CD14-positive monocyte (primary cell): ENCODE measurements around the gene DOK6. TPM values are rescaled to one million over a fixed set of nuclear protein-coding genes. Genes with fewer than 3 reads are reported as not detected.

Source experiments
- DNase-seq, 3 donors: peaks; one replicate each; pipeline ENCODE4 v3.0.0-alpha.2; 2011 to 2022
- H2AFZ ChIP-seq: 2 replicates; pipeline ENCODE4 v1.6.0; 2012; ENCODE audit warnings: mild to moderate bottlenecking, low read depth, low read length, inconsistent platforms; ENCODE audit not compliant: insufficient read depth, poor library complexity, severe bottlenecking
- H3K27ac ChIP-seq, 2 donors: 1 replicate in 1 of 2; 2 replicates in 1 of 2; pipeline ENCODE4 v1.5.1; 2012 to 2013; ENCODE audit warnings: low read length in 2 of 2, control low read depth in 1 of 2, inconsistent platforms in 1 of 2, low read depth in 1 of 2, mild to moderate bottlenecking in 1 of 2
- H3K27me3 ChIP-seq, 2 donors: one replicate each; pipeline versions ENCODE4 v1.6.0 to v1.6.1; 2011 to 2013; ENCODE audit warnings: low read length in 2 of 2; ENCODE audit not compliant: control insufficient read depth in 2 of 2, insufficient read depth in 2 of 2
- H3K36me3 ChIP-seq, 2 donors: replicated peaks in 1 of 2; 1 replicate in 1 of 2; 2 replicates in 1 of 2; pipeline versions ENCODE4 v1.5.1 to v1.6.1; 2012 to 2013; ENCODE audit warnings: low read length in 2 of 2, control low read depth in 1 of 2, inconsistent platforms in 1 of 2, mild to moderate bottlenecking in 1 of 2; ENCODE audit not compliant: insufficient read depth in 2 of 2, control insufficient read depth in 1 of 2
- H3K4me1 ChIP-seq, 2 donors: 1 replicate in 1 of 2; 2 replicates in 1 of 2; pipeline versions ENCODE4 v1.5.1 to v1.6.1; 2012 to 2013; ENCODE audit warnings: low read length in 2 of 2, control low read depth in 1 of 2, inconsistent platforms in 1 of 2, mild to moderate bottlenecking in 1 of 2, moderate library complexity in 1 of 2; ENCODE audit not compliant: insufficient read depth in 2 of 2, control insufficient read depth in 1 of 2
- H3K4me2 ChIP-seq: replicated peaks from 2 replicates; pipeline ENCODE3; 2012; ENCODE audit warnings: low read length, moderate library complexity, mild to moderate bottlenecking; ENCODE audit not compliant: poor library complexity, severe bottlenecking; ENCODE audit errors: extremely low read depth
- H3K4me3 ChIP-seq, 3 experiments: fragments of 200-600 bp in 1 of 3; sonication (generic) in 1 of 3; replicated peaks in 1 of 3; 1 replicate in 2 of 3; 2 replicates in 1 of 3; pipeline ENCODE4 v1.5.1; 2011 to 2013; ENCODE audit warnings: low read length in 3 of 3, mild to moderate bottlenecking in 3 of 3, control low read depth in 2 of 3, low read depth in 2 of 3, inconsistent platforms in 1 of 3, moderate library complexity in 1 of 3
- H3K79me2 ChIP-seq: 2 replicates; pipeline ENCODE4 v1.6.0; 2012; ENCODE audit warnings: mild to moderate bottlenecking, control low read depth, inconsistent platforms, low read length, moderate library complexity; ENCODE audit not compliant: insufficient read depth
- H3K9ac ChIP-seq: 2 replicates; pipeline ENCODE4 v1.6.0; 2017; ENCODE audit warnings: low read length, mild to moderate bottlenecking; ENCODE audit not compliant: insufficient read depth, poor library complexity, severe bottlenecking
- H3K9me3 ChIP-seq, 2 donors: replicated peaks in 1 of 2; 1 replicate in 1 of 2; 2 replicates in 1 of 2; pipeline versions ENCODE4 v1.5.1 to v1.6.1; 2012 to 2013; ENCODE audit warnings: low read length in 2 of 2, control low read depth in 1 of 2; ENCODE audit not compliant: control insufficient read depth in 1 of 2, insufficient read depth in 1 of 2
- H4K20me1 ChIP-seq: 2 replicates; pipeline ENCODE4 v1.6.0; 2012; ENCODE audit warnings: mild to moderate bottlenecking, low read length, control low read depth, moderate library complexity; ENCODE audit not compliant: insufficient read depth
- H3K27ac Mint-ChIP-seq, 7 donors: one replicate each; pipeline ENCODE4 v1.8.0; 2020; ENCODE audit warnings: mild to moderate bottlenecking in 7 of 7, mixed read lengths in 7 of 7, moderate library complexity in 6 of 7, inconsistent platforms in 2 of 7
- H3K27me3 Mint-ChIP-seq, 3 donors: one replicate each; pipeline ENCODE4 v1.8.0; 2021 to 2022; ENCODE audit warnings: low read depth in 3 of 3, mild to moderate bottlenecking in 3 of 3, mixed read lengths in 3 of 3, moderate library complexity in 3 of 3, inconsistent platforms in 1 of 3
- H3K36me3 Mint-ChIP-seq, 2 donors: one replicate each; pipeline ENCODE4 v1.8.0; 2020; ENCODE audit warnings: mixed read lengths in 2 of 2, inconsistent platforms in 1 of 2, mild to moderate bottlenecking in 1 of 2
- H3K4me1 Mint-ChIP-seq: one replicate; pipeline ENCODE4 v1.8.0; 2020; ENCODE audit warnings: mild to moderate bottlenecking, mixed read lengths
- H3K4me3 Mint-ChIP-seq, 2 donors: one replicate each; pipeline ENCODE4 v1.8.0; 2020; ENCODE audit warnings: mild to moderate bottlenecking in 2 of 2, mixed read lengths in 2 of 2, moderate library complexity in 1 of 2
- H3K9me3 Mint-ChIP-seq, 7 donors: one replicate each; pipeline ENCODE4 v1.8.0; 2020 to 2022; ENCODE audit warnings: mixed read lengths in 7 of 7, mild to moderate bottlenecking in 6 of 7, moderate library complexity in 6 of 7, inconsistent platforms in 2 of 7
- CTCF ChIP-seq: fragments of 200-600 bp; IDR thresholded peaks from one replicate; pipeline ENCODE4 v1.8.0; 2022; ENCODE audit warnings: antibody characterized with exemption, mild to moderate bottlenecking
- WGBS: methylation state at CpG from one replicate; pipeline ENCODE4 v1.1.5; 2013; ENCODE audit warnings: missing lambda C conversion rate; ENCODE audit not compliant: insufficient coverage; 5-methylcytosine and 5-hydroxymethylcytosine counted together
- intact Hi-C, 2 donors: fragments of 100-400 bp; cut with micrococcal nuclease; formaldehyde crosslinking; loops; one replicate each; pipeline versions ENCODE4 v1.15.0 to v1.15.1; 2023
- polyA plus RNA-seq, 3 donors: library from polyadenylated mRNA; depleted of rRNA in 1 of 3; unstranded in 2 of 3; stranded (reverse) in 1 of 3; fragments of 300-500 nt in 2 of 3; fragments of >200 nt in 1 of 3; fragmentation: Illumina TruSeq in 2 of 3; gene quantifications; 1 replicate in 2 of 3; 2 replicates in 1 of 3; pipeline ENCODE4 v1.2.3, GENCODE V29; 2012 to 2021

The DOK6 gene
- polyA plus RNA-seq, 3 donors: not detected

GRCh38 chr18:69617888-69618287 lies 217.2 kb downstream of the DOK6 start:
- H3K4me2 ChIP-seq: no peak overlapping the region
- no peak overlapping the region for H2AFZ ChIP-seq
- no peak overlapping the region for H3K27ac ChIP-seq
- H3K4me3 ChIP-seq: no peak overlapping the region
- Mint-ChIP-seq H3K4me1 (no peaks in the 10 kb centered on the region), H3K9me3 (peaks cover 0 to 6% (median 1%) of the 10 kb centered on the region in 7 donors), H3K4me3 (no peak overlapping the region), H3K36me3 (no peaks in the 10 kb centered on the region), H3K27me3 (peaks cover 0 to 3% (median 0%) of the 10 kb centered on the region in 3 donors), H3K27ac (no peak overlapping the region)
- no peak overlapping the region for H3K9ac ChIP-seq
- intact Hi-C loops: no loop called here
- no peak for DNase-seq
- H3K27me3 ChIP-seq: no peaks in the 10 kb centered on the region
- no peak for TF ChIP-seq CTCF
- no peaks in the 10 kb centered on the region for H3K36me3 ChIP-seq
- WGBS: 90% methylated on average over 2 of the region's 4 CpGs
- H3K79me2 ChIP-seq: no peaks in the 10 kb centered on the region
- no peaks in the 10 kb centered on the region for H4K20me1 ChIP-seq
- H3K9me3 ChIP-seq: no peaks in the 10 kb centered on the region
- no peaks in the 10 kb centered on the region for H3K4me1 ChIP-seq

- no peak overlapping the region for H3K4me3 ChIP-seq
- no peaks in the 10 kb centered on the region for H3K4me1 Mint-ChIP-seq
- no peaks in the 10 kb centered on the region for H3K79me2 ChIP-seq
- no peak overlapping the region for H2AFZ ChIP-seq
- peaks cover 0 to 4% (median 0%) of the 10 kb centered on the region in 7 donors for H3K9me3 Mint-ChIP-seq
- H3K27me3 ChIP-seq: no peaks in the 10 kb centered on the region
- TF ChIP-seq CTCF: no peak
- intact Hi-C loops: no loop called here
- no peaks in the 10 kb centered on the region for H3K36me3 Mint-ChIP-seq
- no peak overlapping the region for H3K4me2 ChIP-seq
- H3K4me3 Mint-ChIP-seq: no peak overlapping the region
- DNase-seq: no peak
- H3K9ac ChIP-seq: no peak overlapping the region
- no peak overlapping the region for H3K27ac ChIP-seq
- H3K4me1 ChIP-seq: no peaks in the 10 kb centered on the region
- WGBS: no CpG with 5 or more reads among the region's 3 CpGs
- no peaks in the 10 kb centered on the region for H4K20me1 ChIP-seq
- H3K27me3 Mint-ChIP-seq: peaks cover 0 to 3% (median 0%) of the 10 kb centered on the region in 3 donors
- H3K9me3 ChIP-seq: no peaks in the 10 kb centered on the region
- H3K27ac Mint-ChIP-seq: no peak overlapping the region
- H3K36me3 ChIP-seq: no peaks in the 10 kb centered on the region
Measured at GRCh38 chr18:69622184-69622583, 221.5 kb downstream of the DOK6 start.
